Upper lobe of right lung (tissue), 1 donor: ENCODE data around the gene SH3GL1. TPM values are rescaled to one million over a fixed set of nuclear protein-coding genes. Genes with fewer than 3 reads are reported as not detected.

Source experiments
- ATAC-seq: fragments of 200-7000 bp; cut with Tn5 transposase; one replicate; pipeline ENCODE4 v1.9.1; 2020; ENCODE audit warnings: mild to moderate bottlenecking, moderate library complexity
- DNase-seq: peaks from one replicate; pipeline ENCODE4 v3.0.0-alpha.2; 2020
- H3K27ac ChIP-seq: fragments of 200-600 bp; one replicate; pipeline ENCODE4 v1.8.0; 2022
- H3K27me3 ChIP-seq: fragments of 200-600 bp; one replicate; pipeline ENCODE4 v1.8.0; 2022; ENCODE audit warnings: mild to moderate bottlenecking
- H3K36me3 ChIP-seq: fragments of 200-600 bp; one replicate; pipeline ENCODE4 v1.8.0; 2022
- H3K4me1 ChIP-seq: fragments of 200-600 bp; one replicate; pipeline ENCODE4 v1.8.0; 2022
- H3K4me3 ChIP-seq: fragments of 200-600 bp; one replicate; pipeline ENCODE4 v1.8.0; 2022; ENCODE audit warnings: mild to moderate bottlenecking
- H3K9me3 ChIP-seq: fragments of 200-600 bp; one replicate; pipeline ENCODE4 v1.8.0; 2022
- CTCF ChIP-seq: fragments of 200-600 bp; IDR thresholded peaks from one replicate; pipeline ENCODE4 v1.8.0; 2022; ENCODE audit warnings: antibody characterized with exemption
- intact Hi-C: fragments of 100-400 bp; cut with DNase I; formaldehyde crosslinking; loops from one replicate; pipeline ENCODE4 v1.11.0; 2022
- total RNA-seq: library from RNA; stranded (reverse); fragmentation: NEBNext Ultra II Directional; extraction: Animal tissue kit (Norgen Biotek cat#: 25700); gene quantifications from one replicate; pipeline ENCODE4 v1.2.1, GENCODE V29; 2021
- donor health status: DM: no; HTN: yes; CAD: no; lungs with severe emphysema.

The SH3GL1 gene
- total RNA-seq, 1 donor from 2014 or later, result 47.6 TPM

- no peak for TF ChIP-seq CTCF
- ATAC-seq, result no peak
- Histone ChIP-seq H3K27ac (peak overlapping the region; percentile 73), H3K27me3 (no peaks in the 10 kb centered on the region), H3K4me3 (no peak overlapping the region), H3K4me1 (peaks cover 80% of the 10 kb centered on the region), H3K9me3 (no peaks in the 10 kb centered on the region), H3K36me3 (peaks cover 13% of the 10 kb centered on the region)
- intact Hi-C loops, result no loop called here
- no peak for DNase-seq
These were observed 29.8 kb downstream of the SH3GL1 start for GRCh38 chr19:4370418-4371041.

GRCh38 chr19:4369888-4370260 lies 30.5 kb downstream of the SH3GL1 start:
- TF ChIP-seq CTCF, result peak; percentile 53
- peak; percentile 70 for ATAC-seq
- Histone ChIP-seq H3K27ac (peak overlapping the region; percentile 73), H3K9me3 (no peaks in the 10 kb centered on the region), H3K4me1 (peaks cover 73% of the 10 kb centered on the region), H3K27me3 (no peaks in the 10 kb centered on the region), H3K36me3 (peaks cover 19% of the 10 kb centered on the region), H3K4me3 (peak overlapping the region; percentile 31)
- peak; percentile 83 for DNase-seq
- intact Hi-C loops, result no loop called here

- Histone ChIP-seq H3K9me3 (no peaks in the 10 kb centered on the region), H3K4me1 (peaks cover 68% of the 10 kb centered on the region), H3K27me3 (no peaks in the 10 kb centered on the region), H3K36me3 (peaks cover 22% of the 10 kb centered on the region), H3K27ac (peak overlapping the region; percentile 73), H3K4me3 (peak overlapping the region; percentile 31)
- TF ChIP-seq CTCF, result no peak
- intact Hi-C loops, result no loop called here
- ATAC-seq, result peak; percentile 81
- DNase-seq, result peak; percentile 89
These were observed 31.0 kb downstream of the SH3GL1 start for GRCh38 chr19:4369109-4369887.

GRCh38 chr19:4368128-4368820 lies 32.1 kb downstream of the SH3GL1 start:
- ATAC-seq (peak; percentile 6), DNase-seq (no peak)
- peaks cover 57% of the 10 kb centered on the region for H3K4me1 ChIP-seq
- H3K9me3 ChIP-seq, result no peaks in the 10 kb centered on the region
- peak overlapping the region; percentile 73 for H3K27ac ChIP-seq
- intact Hi-C loops, result no loop called here
- H3K36me3 ChIP-seq, result peaks cover 32% of the 10 kb centered on the region
- no peak overlapping the region for H3K4me3 ChIP-seq
- TF ChIP-seq CTCF, result no peak
- H3K27me3 ChIP-seq, result no peaks in the 10 kb centered on the region

- peaks cover 52% of the 10 kb centered on the region for H3K4me1 ChIP-seq
These were observed 32.6 kb downstream of the SH3GL1 start for GRCh38 chr19:4367781-4368127.

More at GRCh38 chr19:4367781-4368127, 32.6 kb downstream of the SH3GL1 start:
- Histone ChIP-seq H3K4me3 (no peak overlapping the region), H3K9me3 (no peaks in the 10 kb centered on the region), H3K27ac (peak overlapping the region; percentile 73), H3K27me3 (no peaks in the 10 kb centered on the region), H3K36me3 (peaks cover 37% of the 10 kb centered on the region)
- DNase-seq, result no peak
- ATAC-seq, result peak; percentile 0
- intact Hi-C loops, result no loop called here
- TF ChIP-seq CTCF, result no peak
